GM12878 (cell line): ENCODE measurements around the gene AHR. TPM values are rescaled to one million over a fixed set of nuclear protein-coding genes. Genes with fewer than 3 reads are reported as not detected.

Source experiments
- ATAC-seq: fragments of 200-7000 bp; cut with Tn5 transposase; 3 replicates; pipeline ENCODE4 v1.9.1; 2020; ENCODE audit warnings: mild to moderate bottlenecking, moderate library complexity
- BruUV-seq: library from RNA; stranded (reverse); fragments of 400-500 nt; replicated peaks from 2 replicates; lab custom pipeline; 2021; lab: Mats Ljungman, UMichigan
- CTCF ChIA-PET: fragments of 300-600 bp; sonication (Branson Sonifier 250); formaldehyde crosslinking; extraction: SDS; loops from one replicate; lab custom pipeline; 2021; ENCODE audit warnings: inconsistent platforms; lab: Yijun Ruan, JAX
- POLR2A ChIA-PET: fragments of 350-600 bp; formaldehyde crosslinking; extraction: SDS; loops from one replicate; lab custom pipeline; 2021; ENCODE audit warnings: inconsistent platforms; lab: Charles Lee
- RAD21 ChIA-PET: fragments of 300-600 bp; sonication (Branson Sonifier 250); formaldehyde crosslinking; loops from one replicate; lab custom pipeline; 2023; ENCODE audit warnings: antibody characterized with exemption; ENCODE audit not compliant: unreplicated experiment; lab: Charles Lee
- SMC1A ChIA-PET: fragments of 300-600 bp; sonication (Branson Sonifier 250); formaldehyde crosslinking; loops from one replicate; lab custom pipeline; 2023; ENCODE audit not compliant: unreplicated experiment, uncharacterized antibody; lab: Charles Lee
- DNase-seq: peaks from one replicate; pipeline ENCODE4 v3.0.0-alpha.2; 2011; ENCODE audit warnings: low read depth, low spot score
- FAIRE-seq: peaks from 3 replicates; lab custom pipeline; 2011; peaks lifted over from hg19 to GRCh38; lab: Jason Lieb, UNC
- H2AFZ ChIP-seq: 2 replicates; pipeline ENCODE4 v1.6.0; 2011; ENCODE audit warnings: low read depth, low read length, control low read depth; ENCODE audit not compliant: control insufficient read depth
- H3K27ac ChIP-seq: 2 replicates; pipeline ENCODE4 v1.5.1; 2011; ENCODE audit warnings: control low read depth; ENCODE audit not compliant: control insufficient read depth, insufficient read depth
- H3K27me3 ChIP-seq, 2 experiments: replicated peaks in 1 of 2; 2 replicates each; pipeline versions ENCODE4 v1.6.0 to v1.6.1; 2011; ENCODE audit warnings: low read length in 1 of 2; ENCODE audit not compliant: control insufficient read depth in 2 of 2, insufficient read depth in 2 of 2
- H3K36me3 ChIP-seq, 2 experiments: 2 replicates each; pipeline ENCODE4 v1.5.1; 2011; ENCODE audit warnings: low read length in 1 of 2; ENCODE audit not compliant: control insufficient read depth in 2 of 2, insufficient read depth in 2 of 2
- H3K4me1 ChIP-seq: 2 replicates; pipeline ENCODE4 v1.6.1; 2011; ENCODE audit warnings: mild to moderate bottlenecking, low read length, moderate library complexity, mixed read lengths; ENCODE audit not compliant: control insufficient read depth, insufficient read depth
- H3K4me2 ChIP-seq: 2 replicates; pipeline ENCODE4 v1.6.0; 2011; ENCODE audit warnings: control low read depth; ENCODE audit not compliant: control insufficient read depth, insufficient read depth
- H3K4me3 ChIP-seq: fragments of 200-600 bp; sonication (generic); 2 replicates; pipeline ENCODE4 v1.5.1; 2016
- H3K79me2 ChIP-seq: 2 replicates; pipeline ENCODE4 v1.6.0; 2011; ENCODE audit warnings: low read length; ENCODE audit not compliant: control insufficient read depth, insufficient read depth
- H3K9ac ChIP-seq: 2 replicates; pipeline ENCODE4 v1.8.0; 2011; ENCODE audit warnings: low read length, control low read depth, mixed read lengths; ENCODE audit not compliant: control insufficient read depth, insufficient read depth
- H3K9me3 ChIP-seq: replicated peaks from 3 replicates; pipeline ENCODE4 v1.5.1; 2011; ENCODE audit warnings: mild to moderate bottlenecking, low read length; ENCODE audit not compliant: control insufficient read depth, insufficient read depth
- H4K20me1 ChIP-seq: 2 replicates; pipeline ENCODE4 v1.6.0; 2011; ENCODE audit not compliant: control insufficient read depth, insufficient read depth
- EZH2 ChIP-seq: IDR thresholded peaks from 2 replicates; pipeline ENCODE4 v1.6.1; 2012; ENCODE audit warnings: low read depth, mild to moderate bottlenecking, control low read depth, inconsistent platforms, low read length, borderline replicate concordance; ENCODE audit not compliant: control insufficient read depth
- HCFC1 ChIP-seq: fragments of 150-350 bp; IDR thresholded peaks from 2 replicates; pipeline ENCODE4 v1.6.1; 2014; ENCODE audit warnings: low read length
- HDAC6 ChIP-seq: fragments of 200-600 bp; sonication (generic); IDR thresholded peaks from one replicate; pipeline ENCODE4 v1.8.0; 2017; ENCODE audit warnings: antibody characterized with exemption; ENCODE audit not compliant: unreplicated experiment
- HSF1 ChIP-seq: fragments of 150-350 bp; IDR thresholded peaks from 2 replicates; pipeline ENCODE4 v1.6.1; 2014; ENCODE audit warnings: mild to moderate bottlenecking, low read depth, low read length
- KLF5 ChIP-seq: fragments of 450-650 bp; IDR thresholded peaks from 2 replicates; pipeline ENCODE4 v1.6.1; 2014; ENCODE audit warnings: mild to moderate bottlenecking; ENCODE audit not compliant: partially characterized antibody
- RELA ChIP-seq: fragments of 450-650 bp; IDR thresholded peaks from 2 replicates; pipeline ENCODE4 v1.8.0; 2014; ENCODE audit warnings: borderline replicate concordance; ENCODE audit not compliant: partially characterized antibody
- TCF3 ChIP-seq: IDR thresholded peaks from 2 replicates; pipeline ENCODE4 v1.6.1; 2012; ENCODE audit warnings: low read depth, mild to moderate bottlenecking, low read length, borderline replicate concordance; ENCODE audit not compliant: insufficient read depth
- WGBS: methylation state at CpG from one replicate; pipeline ENCODE4 v1.1.6; 2016; ENCODE audit warnings: low lambda C conversion rate; ENCODE audit not compliant: insufficient replicate concordance, insufficient coverage; ENCODE audit errors: missing lambda C conversion rate; 5-methylcytosine and 5-hydroxymethylcytosine counted together
- in situ Hi-C: fragments of 300-500 bp; cut with MboI; formaldehyde crosslinking; loops from 9 replicates; pipeline ENCODE4 v1.14.3; 2018; ENCODE audit warnings: mixed read lengths
- intact Hi-C: fragments of 100-400 bp; cut with micrococcal nuclease; formaldehyde crosslinking; loops from one replicate; pipeline ENCODE4 v1.14.2; 2022; ENCODE audit not compliant: unreplicated experiment
- polyA plus RNA-seq, 11 experiments: library from polyadenylated mRNA; depleted of rRNA in 4 of 11; unstranded in 6 of 11; stranded (reverse) in 5 of 11; fragments of >200 nt; fragmentation: Nextera tagmentation in 4 of 11; fragmentation: Illumina TruSeq in 1 of 11; extraction: Ambion mirVana in 4 of 11; extraction: Trizol in 1 of 11; gene quantifications; 1 replicate in 1 of 11; 2 replicates in 10 of 11; pipeline versions ENCODE4 v1.2.1 to v1.2.3, GENCODE V29; 2011 to 2016; ENCODE audit warnings: inconsistent platforms in 2 of 11, missing spikeins in 2 of 11, low read depth in 1 of 11
- total RNA-seq, 4 experiments: library from RNA; depleted of rRNA in 3 of 4; stranded (reverse); fragments of >200 nt in 3 of 4; fragmentation: Illumina TruSeq in 1 of 4; extraction: Trizol in 1 of 4; gene quantifications; 2 replicates each; pipeline versions ENCODE4 v1.2.1 to v1.2.3, GENCODE V29; 2013 to 2021

The AHR gene
- total and polyA plus RNA-seq, 10 of the 15 experiments (the other 5 are each of a cell fraction or from before 2014, with no cell fraction given), result 1.7 to 16.9 (median 4.5) TPM

- intact Hi-C loops, result no loop called here
- FAIRE-seq, result no peak
- Histone ChIP-seq H3K27me3 (no peaks in the 10 kb centered on the region), H3K27ac (no peak overlapping the region), H3K36me3 (no peaks in the 10 kb centered on the region), H3K79me2 (no peaks in the 10 kb centered on the region), H3K9ac (no peak overlapping the region), H2AFZ (no peak overlapping the region), H3K4me1 (no peaks in the 10 kb centered on the region), H4K20me1 (no peaks in the 10 kb centered on the region), H3K4me2 (no peak overlapping the region), H3K4me3 (no peak overlapping the region), H3K9me3 (no peaks in the 10 kb centered on the region)
- ChIA-PET POLR2A (interaction anchor here (1.0 to 1.7 kb wide), 3 partner anchors 8 to 28 kb away, joined by 3 to 10 read pairs (median 4); no protein-coding TSS in a partner anchor), CTCF (interaction anchor here (0.8 to 2.4 kb wide), 3 partner anchors 28 to 221 kb away, joined by 3 to 9 read pairs (median 3); no protein-coding TSS in a partner anchor), SMC1A (interaction anchor here (1.0 to 3.5 kb wide), 16 partner anchors 10 to 215 kb away, joined by 3 to 28 read pairs (median 5); no protein-coding TSS in a partner anchor), RAD21 (interaction anchor here (1.0 to 2.2 kb wide), 10 partner anchors 8 to 118 kb away, joined by 3 to 14 read pairs (median 4); no protein-coding TSS in a partner anchor)
- no TSS peak for BruUV-seq
- in situ Hi-C loops, result no loop called here
- WGBS, result 63% methylated on average over 5 of the region's 5 CpGs
- ATAC-seq, result peak; percentile 29
- DNase-seq, result no peak
- TF ChIP-seq EZH2 (no peak), RELA (no peak), KLF5 (no peak), HCFC1 (no peak), TCF3 (no peak), HSF1 (no peak), HDAC6 (no peak)
These were observed 76.2 kb downstream of the AHR start for GRCh38 chr7:17374654-17375053.
